HG02623 (cell line): ENCODE results near the gene FAM200C.

Source experiments
- ATAC-seq: cut with Tn5 transposase; IDR thresholded peaks from one replicate; pipeline ENCODE4 v1.9.1; 2021; ENCODE audit warnings: moderate library complexity; ENCODE audit not compliant: unreplicated experiment

The FAM200C gene

DNA sequence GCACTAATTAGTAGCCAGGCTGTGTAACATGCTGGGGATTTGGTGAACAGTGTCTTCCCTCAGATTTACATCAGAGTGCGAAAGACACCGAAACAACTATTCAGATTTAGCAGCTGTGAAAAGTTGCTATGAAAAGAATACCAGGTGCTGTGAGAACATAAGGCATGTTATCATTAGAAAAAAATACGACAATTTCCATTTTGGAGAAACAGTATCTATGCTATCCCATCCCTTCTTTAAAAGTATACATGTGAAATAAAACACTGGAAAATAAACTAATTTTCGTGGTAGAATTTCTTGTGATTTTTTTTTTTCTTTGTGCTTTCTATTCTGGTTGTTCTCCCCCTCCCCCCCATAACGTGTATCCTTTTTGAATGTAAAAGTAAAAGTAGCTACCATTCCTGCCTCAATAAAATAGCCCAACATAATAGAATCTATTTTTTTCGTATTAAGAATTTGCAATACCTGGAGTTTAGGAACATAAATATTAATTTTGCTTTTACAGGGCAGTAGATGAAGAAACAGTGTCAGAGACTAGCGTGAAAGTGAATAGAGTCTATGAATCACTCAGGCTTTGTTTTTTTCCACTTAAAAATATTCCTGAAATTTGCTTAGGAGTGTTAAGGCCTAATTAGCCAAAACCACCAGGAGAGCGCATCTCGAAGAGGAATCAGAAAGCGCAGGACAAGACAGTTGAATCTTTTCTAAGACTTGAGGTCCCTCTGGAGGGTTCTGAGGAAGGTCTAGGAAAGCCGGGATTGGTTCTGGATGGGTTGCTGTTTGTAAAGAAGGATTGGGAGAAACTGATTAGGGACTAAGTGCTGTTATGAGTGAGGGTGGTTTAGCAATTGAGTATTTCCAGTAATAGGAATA, 19.8 kb upstream of the FAM200C start:
- ATAC-seq = peak; percentile 31

DNA sequence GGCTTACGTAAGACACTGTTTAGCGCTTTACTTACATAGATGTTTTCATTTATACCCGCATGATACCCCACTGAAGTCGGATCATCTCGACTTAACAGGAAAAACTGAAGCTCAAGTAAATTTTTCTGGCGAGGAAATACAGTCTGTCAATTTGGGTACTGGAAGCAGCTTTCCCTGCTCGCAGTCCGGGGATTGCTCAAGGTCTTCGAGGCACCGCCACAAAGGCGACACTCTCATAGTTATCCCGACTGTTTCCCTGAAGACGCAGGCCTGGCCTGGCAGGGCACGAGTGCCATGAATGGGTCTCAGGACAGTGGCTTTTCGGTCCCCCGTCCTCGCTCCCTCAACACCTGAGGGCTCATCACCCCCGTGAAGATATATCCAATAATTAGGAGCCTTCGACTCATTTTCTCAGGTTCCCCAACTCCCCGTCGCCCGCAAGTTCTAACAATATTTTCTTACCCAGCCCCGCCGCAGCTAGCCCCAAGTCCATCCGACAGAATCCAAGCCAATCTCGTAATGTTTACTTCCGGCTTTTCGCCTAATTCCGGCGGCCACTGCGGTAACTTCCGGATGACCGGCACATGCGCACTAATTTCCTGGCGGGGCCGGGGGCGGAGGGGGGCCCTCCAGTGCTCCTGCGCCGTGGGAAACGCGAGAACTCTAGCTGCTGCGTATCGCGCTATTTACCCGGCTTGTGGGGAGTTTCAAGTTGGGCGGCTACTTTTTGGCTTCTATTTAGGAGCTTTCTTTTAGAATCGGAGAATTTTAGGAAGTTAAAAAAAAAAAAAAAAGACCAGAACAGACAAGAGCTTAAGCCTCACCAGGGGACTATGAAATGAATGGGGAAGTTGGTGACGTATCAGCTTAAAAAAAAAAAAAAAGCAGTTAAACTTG, 19.0 kb upstream of the FAM200C start, which contains the start of gene SLU7:
Gene SLU7 (minus strand): TSS at position 521 of the 897 bp plus-strand sequence. CDS start 3,787 bp downstream, outside the sequence.
- peak; percentile 55 for ATAC-seq

DNA sequence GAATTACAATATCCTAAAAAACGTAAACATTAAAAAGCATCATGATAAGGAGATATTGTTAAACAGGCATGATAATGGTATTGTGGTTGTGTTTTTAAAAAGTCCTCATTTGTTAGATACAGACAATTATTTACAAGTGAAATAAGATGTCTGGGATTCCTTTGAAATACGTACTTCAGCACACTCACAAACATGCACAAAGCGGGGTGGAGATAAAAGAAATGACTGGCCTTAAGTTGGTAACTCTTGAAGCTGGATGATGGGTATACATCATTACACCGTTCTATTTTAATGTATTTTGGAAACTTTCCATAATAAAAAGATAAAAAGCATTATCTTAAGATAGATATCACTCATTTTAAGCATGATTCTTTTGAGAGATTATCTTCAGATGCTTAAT, 1.0 kb downstream of the FAM200C start:
- no peak for ATAC-seq

DNA sequence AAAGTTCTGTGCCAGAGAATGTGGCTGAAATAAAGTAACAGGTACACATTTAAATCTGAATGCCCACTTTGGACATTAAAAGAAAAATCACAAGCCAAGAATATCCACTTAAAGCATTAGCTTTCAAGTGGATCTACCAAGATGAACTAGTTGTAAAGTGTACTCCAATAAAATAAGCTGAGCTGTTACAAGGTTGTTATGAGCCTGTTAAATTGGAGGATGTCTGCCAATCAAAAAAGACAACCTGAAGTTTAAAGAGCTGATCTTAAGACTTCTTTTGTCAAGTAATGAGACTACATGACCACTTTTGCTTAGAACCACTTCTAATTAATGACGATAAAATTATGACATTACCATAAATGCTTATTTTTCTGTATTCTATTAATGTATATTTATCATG, 2.4 kb downstream of the FAM200C start:
- no peak for ATAC-seq

DNA sequence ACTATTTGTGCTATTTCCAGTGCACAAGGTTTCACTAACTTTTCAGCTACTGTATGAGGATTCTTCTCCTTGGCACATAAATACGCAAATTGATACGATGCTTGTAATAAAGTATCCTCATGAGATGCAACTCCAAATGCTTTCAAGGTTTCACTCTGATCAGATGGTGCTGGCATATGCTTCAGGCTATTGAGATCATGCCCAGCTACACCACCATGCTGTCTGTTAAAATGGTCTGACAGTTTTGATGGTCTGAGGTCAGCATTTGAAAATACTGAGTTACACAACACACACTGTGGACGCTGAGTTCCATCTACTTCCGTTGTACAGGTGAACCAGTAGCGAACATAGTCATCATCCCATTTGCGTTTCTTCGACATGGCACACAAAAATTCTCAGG, 4.7 kb downstream of the FAM200C start:
- ATAC-seq = no peak

DNA sequence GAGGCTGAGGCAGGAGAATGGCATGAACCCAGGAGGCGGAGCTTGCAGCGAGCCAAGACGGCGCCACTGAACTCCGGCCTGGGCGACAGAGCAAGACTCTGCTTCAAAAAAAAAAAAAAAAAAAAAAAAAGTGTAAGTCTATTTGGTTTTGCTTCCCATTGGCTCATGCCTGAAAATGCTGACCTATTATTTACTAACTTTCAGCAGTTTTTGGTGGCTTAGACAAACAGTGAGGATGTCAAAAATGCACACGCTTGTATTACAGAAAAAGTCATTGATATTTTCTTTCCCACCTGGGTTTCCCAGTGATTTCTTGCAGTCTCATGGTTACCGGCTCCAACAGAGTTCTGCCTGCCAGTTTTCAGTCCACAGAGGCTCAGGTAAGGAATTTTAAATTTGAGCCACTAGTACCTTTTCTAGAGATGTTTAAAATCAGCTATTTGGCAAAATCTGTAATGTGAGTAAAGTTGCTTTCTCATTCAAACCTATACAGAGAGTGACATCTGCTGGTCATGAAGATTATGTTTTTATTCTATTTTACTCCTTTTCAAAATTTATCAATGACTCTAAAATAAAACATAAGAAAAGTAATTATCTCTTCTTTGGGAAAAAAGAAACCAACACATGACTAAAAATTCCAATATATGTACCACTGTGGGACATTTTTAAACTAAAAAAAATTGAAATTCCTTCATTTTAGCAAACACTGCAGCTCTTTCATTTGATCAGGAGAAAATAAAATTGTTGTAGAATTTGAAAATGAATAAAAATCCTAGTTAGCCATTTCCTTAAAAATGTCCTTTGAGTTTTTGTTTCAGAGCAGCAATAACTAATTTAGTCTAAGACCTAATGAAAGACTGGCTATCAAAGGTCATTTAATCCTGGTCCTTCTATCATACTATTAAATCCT, 8.8 kb downstream of the FAM200C start:
- ATAC-seq = no peak

DNA sequence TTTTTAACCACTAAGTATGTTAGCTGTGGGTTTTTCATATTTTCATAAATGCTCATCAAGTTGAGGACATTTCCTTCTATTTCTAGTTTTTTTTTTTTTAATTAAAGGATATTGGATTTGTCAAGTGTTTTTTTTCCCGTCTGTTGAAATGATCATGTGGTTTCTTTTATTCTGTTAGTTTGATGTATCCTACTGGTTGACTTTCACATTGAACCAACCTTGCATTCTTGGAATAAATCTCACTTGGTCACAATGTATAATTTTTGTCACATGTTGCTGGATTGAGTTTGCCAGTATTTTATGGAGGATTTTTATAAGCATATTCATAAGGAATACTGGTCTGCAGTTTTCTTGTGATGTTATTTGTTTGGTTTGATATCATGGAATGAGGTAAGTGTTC, 12.4 kb downstream of the FAM200C start:
- no peak for ATAC-seq

DNA sequence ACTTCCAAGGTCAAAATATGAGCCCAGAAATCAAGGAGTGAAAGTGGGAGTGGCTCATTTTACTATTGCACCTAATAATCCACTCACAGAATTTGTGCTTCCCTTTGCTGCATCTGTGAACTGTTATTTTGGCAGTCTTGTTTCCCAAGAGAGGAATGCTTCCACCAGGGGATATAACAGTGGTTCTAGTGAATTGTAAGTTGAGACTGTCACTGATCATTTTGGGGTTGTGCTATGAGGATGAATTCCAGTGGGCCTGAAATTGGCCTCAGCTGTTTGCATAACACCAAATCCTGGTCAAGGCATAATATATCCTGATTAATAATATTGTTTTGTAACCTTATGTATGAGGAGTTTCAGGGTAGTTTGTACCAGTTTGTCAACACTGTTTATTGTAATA, 14.4 kb downstream of the FAM200C start:
- no peak for ATAC-seq

DNA sequence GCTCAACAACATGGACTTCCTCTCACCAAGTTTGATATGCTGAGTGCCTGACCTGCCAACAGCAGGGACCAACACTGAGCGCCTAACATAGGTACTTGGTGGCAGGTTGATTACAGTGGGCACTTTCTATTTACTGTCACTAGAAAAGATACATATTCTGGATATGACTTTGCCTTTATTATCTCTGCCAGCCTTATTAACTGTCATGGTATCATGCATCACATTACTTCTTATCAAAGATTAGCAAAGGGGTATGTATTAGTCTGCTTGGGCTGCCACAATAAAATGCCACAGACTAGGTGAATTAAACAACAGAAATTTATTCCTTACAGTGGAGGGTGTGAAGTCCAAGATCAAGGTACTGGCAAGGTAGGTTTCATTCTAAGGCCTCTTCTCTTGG, 15.2 kb downstream of the FAM200C start:
- no peak for ATAC-seq

DNA sequence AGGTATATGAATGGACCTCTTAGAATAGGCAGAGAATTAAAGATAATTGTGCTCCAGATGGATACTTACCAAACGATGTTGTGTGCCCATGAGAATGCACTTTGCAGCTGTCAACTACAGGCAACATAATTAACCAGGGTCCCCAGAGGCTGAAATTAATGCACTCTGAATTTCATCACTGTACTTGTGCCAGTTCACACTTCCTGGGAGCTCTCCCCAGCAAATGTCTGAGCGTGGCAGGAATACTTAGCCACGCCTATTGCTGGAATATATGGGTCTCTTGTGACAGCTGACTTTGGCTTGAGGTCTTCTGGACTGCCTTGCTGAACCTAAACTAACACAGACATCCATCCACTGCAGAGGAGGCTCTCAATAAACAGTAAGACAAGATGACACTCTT, 17.5 kb downstream of the FAM200C start:
- no peak for ATAC-seq

DNA sequence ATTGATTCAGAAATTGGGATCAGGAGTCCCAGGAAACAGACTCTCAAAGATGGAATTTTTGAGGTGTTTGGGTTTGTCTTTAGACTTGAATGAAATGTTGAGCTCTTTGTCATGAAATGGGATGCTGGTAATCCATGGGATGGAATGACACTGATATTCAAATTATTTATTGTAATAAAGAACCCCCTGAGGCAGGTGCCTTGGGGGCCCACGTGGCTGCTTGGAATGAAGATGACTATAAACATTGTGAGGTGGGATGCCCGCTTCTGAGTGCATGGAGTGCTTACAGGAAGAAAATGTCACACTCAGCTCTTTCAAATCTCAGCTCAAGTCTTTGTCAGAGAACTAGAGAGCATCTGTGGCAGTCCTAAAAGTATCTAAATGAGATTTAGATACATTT, 19.8 kb downstream of the FAM200C start:
- no peak for ATAC-seq

DNA sequence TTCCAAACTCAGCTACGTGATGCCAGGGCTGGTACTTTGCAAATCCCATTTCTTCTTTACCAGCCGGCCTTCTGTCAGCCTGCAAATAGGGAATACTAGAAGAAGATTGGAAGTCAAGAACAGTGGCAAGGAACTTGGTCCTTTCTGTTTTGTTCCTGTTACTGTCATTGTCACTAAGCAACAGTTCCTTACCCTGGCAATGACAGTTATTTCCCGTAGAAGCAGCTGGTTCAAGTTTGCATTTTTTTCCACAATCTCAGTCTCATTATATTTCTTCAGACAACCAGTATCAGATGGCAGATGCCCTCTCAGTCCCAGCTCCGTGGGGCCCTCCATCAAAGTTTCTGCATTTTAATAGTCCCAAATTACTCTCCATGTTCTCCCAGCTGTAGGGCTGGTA, 20.3 kb downstream of the FAM200C start:
- ATAC-seq = no peak

DNA sequence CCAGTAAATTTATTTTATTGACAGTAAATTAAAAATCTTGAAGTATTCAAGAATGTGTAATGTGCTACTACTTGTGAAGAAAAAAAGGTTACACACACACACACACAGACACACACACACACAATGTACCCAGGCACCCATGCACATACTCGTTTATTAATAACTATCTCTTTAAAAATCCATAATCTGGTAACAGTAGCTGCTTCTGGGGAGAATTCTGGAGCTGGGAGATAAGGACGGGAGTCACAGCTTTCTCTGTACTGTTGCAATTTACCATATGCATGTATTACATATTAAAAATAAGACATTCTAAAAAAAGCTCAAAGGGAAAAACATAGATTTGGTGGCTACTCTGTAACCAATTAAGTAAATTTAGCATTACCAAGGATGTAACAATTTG, 21.5 kb downstream of the FAM200C start:
- ATAC-seq = no peak

DNA sequence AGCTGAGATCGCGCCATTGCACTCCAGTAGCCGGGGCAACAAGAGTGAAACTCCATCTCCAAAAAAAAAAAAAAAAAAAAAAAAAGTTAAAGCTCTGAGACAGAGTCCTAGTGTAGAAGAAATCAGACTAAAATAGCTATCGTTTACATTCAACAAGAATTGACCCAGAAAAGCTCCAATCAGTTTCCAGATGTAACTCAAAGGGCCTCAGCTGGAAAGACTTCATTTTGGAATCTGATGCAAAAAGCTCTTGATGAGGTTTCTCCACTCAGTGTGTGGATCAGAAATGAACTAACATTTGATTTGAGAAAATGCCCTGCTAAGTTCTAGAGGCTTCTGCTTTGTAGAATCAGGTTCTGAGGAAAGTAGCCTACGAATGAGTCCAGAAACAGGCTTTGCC, 22.2 kb downstream of the FAM200C start:
- ATAC-seq = no peak

DNA sequence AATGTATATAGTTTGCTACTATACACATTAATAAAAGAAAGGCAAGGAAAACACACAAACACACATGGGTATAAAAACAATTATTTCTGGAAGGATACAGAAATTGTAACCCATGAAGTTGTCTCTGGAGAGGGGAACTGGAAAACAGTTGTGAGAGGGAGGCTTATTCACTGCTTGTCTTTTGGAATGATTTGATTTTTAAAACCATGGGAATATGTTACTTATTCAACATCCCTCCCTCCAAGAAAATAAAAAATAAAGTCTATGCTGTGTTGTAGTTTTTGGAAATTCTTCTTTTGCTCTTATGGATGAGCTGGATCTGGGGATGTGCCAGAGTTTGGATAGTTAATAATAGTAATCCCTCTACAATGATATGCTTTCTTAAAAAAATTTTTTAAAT, 23.4 kb downstream of the FAM200C start:
- ATAC-seq = no peak

DNA sequence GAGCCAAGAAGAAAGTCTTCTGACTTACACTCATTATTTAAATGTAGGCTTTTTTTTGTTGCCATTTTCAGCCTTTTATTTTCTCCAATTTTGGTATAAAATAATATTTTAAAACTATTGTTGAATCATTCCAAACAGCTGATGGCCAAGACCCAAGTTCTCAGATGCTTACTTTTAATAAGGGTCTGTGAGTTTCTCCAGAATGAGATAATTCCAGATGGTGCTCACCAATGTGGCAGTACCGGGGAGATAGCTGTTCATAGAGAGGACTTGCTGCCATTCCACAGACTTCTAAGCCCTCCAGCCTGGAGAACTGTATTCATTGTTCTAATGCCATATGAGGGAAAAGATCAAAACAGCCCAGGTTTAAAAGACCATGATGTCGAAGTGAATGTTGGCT, 24.2 kb downstream of the FAM200C start:
- no peak for ATAC-seq

DNA sequence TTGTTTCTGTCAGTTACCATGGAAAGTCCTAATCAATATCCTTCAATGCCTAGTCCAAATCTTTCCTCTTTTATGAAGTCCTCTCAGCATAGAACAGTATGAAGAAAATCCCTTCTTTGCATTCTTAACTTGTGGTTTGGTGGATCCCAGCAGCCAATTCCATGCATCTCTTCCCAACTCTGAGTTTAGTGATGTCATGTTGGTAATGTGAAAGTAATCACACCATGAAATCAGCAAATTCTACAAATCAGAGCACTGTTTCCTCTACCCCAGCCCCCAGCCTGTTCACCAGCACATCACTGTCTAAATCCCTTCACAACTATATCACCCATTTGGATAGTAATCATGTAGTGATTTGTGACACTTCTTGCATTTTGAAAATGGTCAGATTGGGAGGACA, 24.7 kb downstream of the FAM200C start:
- no peak for ATAC-seq

DNA sequence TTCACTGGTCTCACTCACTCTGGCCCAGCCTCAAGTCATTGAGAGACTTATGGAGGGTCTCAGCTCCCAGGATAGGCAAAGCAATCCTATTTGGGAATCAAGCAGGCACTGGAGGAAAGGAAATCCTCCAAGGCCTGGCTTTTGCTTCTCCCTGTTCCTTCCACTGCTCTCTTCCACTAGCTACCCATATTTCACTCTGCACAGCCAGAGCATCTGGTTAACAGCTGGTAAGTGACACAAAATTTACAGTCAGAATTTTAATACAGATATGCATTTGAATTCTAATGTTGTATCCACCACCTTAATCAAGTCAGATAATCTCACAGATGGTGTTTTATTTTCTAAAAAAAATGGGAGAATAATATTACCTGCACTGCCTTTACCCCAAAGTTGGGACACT, 28.6 kb downstream of the FAM200C start:
- no peak for ATAC-seq

DNA sequence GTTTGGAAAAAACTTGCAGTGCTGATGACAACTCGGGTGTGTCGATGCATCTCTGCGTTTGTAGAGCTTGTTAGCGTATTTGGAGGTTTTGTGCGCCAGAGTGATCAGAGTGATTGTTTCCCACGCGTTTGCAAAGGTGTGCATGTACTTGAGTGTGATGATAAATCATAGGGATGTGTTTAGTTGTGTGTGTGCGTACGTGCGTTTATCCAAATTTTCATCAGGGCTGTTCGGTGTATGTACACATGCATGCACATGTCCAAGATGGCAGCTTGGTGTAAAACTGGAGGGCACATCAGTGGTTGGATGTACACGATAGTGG, 29.2 kb downstream of the FAM200C start:
- no peak for ATAC-seq

DNA sequence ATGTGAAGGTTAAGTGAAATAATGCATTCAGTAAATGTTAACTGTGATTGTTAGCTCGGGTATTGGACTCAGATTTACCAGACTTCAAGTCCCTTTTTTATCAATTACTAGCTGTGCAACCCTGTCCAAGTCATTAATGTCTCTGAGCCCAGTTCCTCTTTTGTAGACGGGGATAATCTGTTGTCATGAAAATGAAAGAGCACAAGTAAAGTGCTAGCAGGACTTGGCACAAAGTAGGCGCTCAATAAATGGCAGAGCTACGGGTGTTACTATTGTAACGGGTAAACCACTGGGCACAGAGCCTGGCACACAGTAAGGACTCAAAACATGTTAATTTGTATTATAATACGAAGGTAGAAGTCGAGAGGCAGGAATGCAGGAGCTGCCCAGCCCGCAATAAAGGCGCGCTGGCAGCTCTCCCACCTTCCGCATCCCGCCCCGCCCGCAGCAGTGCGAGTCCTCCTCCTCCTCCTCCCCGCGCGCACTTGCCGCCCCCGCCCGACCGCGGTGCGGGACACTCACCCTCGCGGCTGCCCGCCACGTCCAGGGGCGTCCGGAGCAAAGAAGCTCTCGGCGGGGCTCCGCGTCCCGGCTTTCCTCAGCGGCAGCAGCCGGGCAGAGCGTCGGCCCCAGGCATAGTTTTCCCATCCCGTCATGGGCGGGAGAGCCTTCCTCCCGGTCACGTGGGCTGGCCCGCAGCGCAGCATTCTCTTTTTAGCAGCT, 29.7 kb downstream of the FAM200C start, which contains the start of gene C1QTNF2:
Gene C1QTNF2 (minus strand): TSS at position 637 of the 723 bp plus-strand sequence. CDS start 15,615 bp downstream, outside the sequence.
- no peak for ATAC-seq
